NCI-H446 (cell line): Measurements from ENCODE around the gene OR8S1.

Source experiments
- DNase-seq, 2 experiments: peaks; one replicate each; lab custom pipeline; 2025; lab: John Stamatoyannopoulos, UW

Gene OR8S1

DNA sequence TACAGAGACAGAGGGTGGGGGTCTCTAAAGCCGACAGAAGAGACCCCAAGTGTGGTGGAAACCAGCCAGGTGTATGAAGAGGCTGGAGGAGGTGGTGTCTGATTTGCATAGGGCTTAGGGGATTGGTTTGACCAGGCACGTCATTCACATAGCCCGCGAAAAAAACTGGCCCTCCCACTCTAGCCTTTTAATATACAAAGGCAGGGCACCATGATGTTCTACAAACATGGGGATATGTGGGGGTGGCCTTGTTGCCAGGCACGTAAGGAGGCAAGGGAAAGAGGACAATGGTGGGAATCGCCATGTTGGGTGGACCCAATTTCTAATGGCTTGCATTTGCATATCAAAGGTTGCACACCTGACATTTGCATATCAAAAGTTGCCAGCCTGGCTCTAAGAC lies 31.2 kb downstream of the OR8S1 start:
- DNase-seq = no peak

DNA sequence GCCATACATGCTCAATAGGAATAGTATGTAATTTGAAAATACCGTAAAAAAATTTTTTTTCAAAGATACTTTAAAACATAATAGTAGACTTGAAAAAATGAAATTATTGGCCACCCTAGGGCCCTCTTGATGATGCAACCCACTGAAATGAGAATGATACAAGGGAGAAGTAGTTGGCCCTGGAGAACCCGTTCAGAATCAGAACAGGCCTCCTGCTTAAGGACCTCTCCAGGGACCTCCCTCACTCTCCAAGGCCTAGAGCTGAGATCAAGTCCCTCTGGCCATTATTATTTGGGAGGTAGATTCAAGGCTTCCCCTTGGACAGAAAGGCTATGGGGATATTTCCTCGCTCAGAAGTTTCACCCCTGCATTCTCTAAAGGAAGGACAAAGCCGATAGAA lies 32.5 kb downstream of the OR8S1 start:
- DNase-seq = no peak

DNA sequence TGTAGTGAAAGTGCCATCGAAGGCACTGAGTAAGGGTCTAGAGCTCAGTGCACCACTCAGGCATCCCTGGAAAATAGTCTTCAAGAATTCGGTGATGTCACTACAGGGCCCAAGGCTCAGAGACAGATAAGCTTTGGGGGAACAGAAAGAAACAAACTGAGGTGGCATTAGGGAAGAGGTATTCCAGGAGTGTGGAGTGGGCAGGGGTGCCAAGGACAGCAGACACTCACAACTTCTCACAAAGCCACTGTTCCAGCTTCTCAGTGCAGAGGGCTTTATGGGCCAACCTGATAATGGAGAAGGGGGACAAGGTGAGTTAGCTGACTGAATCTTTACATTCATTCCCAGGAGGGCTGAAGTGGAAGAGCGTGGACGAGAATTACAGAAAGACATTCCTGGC lies 42.3 kb downstream of the OR8S1 start:
- DNase-seq = no peak

DNA sequence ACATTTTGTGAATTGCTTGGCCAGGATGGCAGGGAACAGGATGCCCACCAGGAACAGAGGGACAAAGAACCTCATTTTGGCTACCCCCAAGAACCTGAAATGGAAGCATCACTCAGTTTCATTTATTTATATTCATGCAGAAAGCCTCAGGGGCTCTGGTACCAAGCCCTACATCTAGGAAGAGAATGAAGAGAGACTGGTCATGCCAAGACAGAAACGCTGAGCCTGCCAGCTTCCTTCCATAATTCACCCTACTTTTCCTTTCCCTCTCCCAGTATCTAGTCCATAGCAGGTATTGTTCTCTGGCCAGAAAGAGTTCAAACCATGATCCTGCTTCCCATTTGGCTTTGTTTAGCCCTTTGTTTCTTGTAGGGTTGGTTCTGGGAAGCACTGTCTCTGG lies 44.5 kb downstream of the OR8S1 start, which contains the start of gene LALBA:
LALBA (minus strand) TSS at position 101 of the 400 bp plus-strand sequence; CDS start at position 75, 26 bp downstream.
- no peak for DNase-seq

DNA sequence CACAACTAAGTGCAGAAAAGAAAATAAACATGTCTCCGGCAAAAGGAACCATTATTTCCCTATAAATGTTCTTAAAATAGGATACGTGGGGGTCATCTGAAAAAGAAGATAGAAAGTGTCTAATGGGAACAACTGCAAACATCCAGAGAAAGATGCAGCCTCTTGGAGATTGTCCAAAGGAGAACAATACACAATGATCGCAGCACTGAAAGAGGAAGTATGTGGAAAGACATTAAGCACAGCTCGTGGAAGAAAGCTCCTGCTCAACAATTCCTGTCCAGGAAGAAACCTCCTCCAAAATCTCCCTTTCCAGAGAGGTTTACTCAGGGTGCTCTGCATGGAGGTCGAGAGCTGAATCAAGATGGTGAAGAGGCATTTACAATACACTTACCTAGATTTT lies 46.9 kb downstream of the OR8S1 start:
- no peak for DNase-seq
